MG63 (cell line): ENCODE measurements around the gene SRC. TPM values are rescaled to one million over a fixed set of nuclear protein-coding genes. Genes with fewer than 3 reads are reported as not detected.
A peak's percentile ranks its signal among the peaks of the same experiment; 100 is the strongest.

Experiments used
- DNase-seq: peaks from one replicate; pipeline ENCODE4 v3.0.0-alpha.2; 2020
- H3K27me3 ChIP-seq: fragments of 250-450 bp; sonication (Bioruptor Pico); 2 replicates; pipeline ENCODE4 v1.5.1; 2020; ENCODE audit warnings: mild to moderate bottlenecking, moderate library complexity
- H3K36me3 ChIP-seq: fragments of 250-450 bp; sonication (Bioruptor Pico); 2 replicates; pipeline ENCODE4 v1.5.1; 2020; ENCODE audit warnings: mild to moderate bottlenecking, moderate library complexity
- H3K4me3 ChIP-seq: fragments of 250-450 bp; sonication (Bioruptor Pico); 2 replicates; pipeline ENCODE4 v1.5.1; 2020; ENCODE audit warnings: mild to moderate bottlenecking, moderate library complexity
- H3K9me3 ChIP-seq: fragments of 250-450 bp; sonication (Bioruptor Pico); 2 replicates; pipeline ENCODE4 v1.5.1; 2020; ENCODE audit warnings: mild to moderate bottlenecking, moderate library complexity
- total RNA-seq: library from RNA; depleted of rRNA; stranded (reverse); fragments of >200 nt; shearing (Covaris generic); gene quantifications from 2 replicates; pipeline ENCODE4 v1.2.3, GENCODE V29; 2014; ENCODE audit warnings: low replicate concordance

Gene SRC
- total RNA-seq, 1 experiment from 2014 or later: 33.0 TPM

GRCh38 chr20:37379967-37380828 is 34.3 kb downstream of the SRC start:
- peaks cover 49% of the 10 kb centered on the region for H3K36me3 ChIP-seq
- H3K9me3 ChIP-seq: no peaks in the 10 kb centered on the region
- DNase-seq: no peak
- no peaks in the 10 kb centered on the region for H3K27me3 ChIP-seq
- H3K4me3 ChIP-seq: no peak overlapping the region

- Histone ChIP-seq H3K9me3 (no peaks in the 10 kb centered on the region), H3K4me3 (no peak overlapping the region), H3K36me3 (peaks cover 46% of the 10 kb centered on the region), H3K27me3 (no peaks in the 10 kb centered on the region)
- DNase-seq: no peak
Measured at GRCh38 chr20:37380864-37381579, 35.1 kb downstream of the SRC start.

GRCh38 chr20:37381621-37382471 is 35.9 kb downstream of the SRC start:
- Histone ChIP-seq H3K9me3 (no peaks in the 10 kb centered on the region), H3K36me3 (peaks cover 43% of the 10 kb centered on the region), H3K4me3 (no peak overlapping the region), H3K27me3 (no peaks in the 10 kb centered on the region)
- no peak for DNase-seq

GRCh38 chr20:37382482-37383120 is 36.7 kb downstream of the SRC start:
- Histone ChIP-seq H3K9me3 (no peaks in the 10 kb centered on the region), H3K4me3 (no peak overlapping the region), H3K27me3 (no peaks in the 10 kb centered on the region), H3K36me3 (peaks cover 40% of the 10 kb centered on the region)
- DNase-seq: no peak

GRCh38 chr20:37383229-37383989 is 37.5 kb downstream of the SRC start:
- no peaks in the 10 kb centered on the region for H3K27me3 ChIP-seq
- H3K36me3 ChIP-seq: peaks cover 40% of the 10 kb centered on the region
- H3K4me3 ChIP-seq: no peak overlapping the region
- no peaks in the 10 kb centered on the region for H3K9me3 ChIP-seq
- peak; percentile 70 for DNase-seq

GRCh38 chr20:37384683-37385174 is 38.8 kb downstream of the SRC start:
- H3K4me3 ChIP-seq: no peak overlapping the region
- H3K36me3 ChIP-seq: peaks cover 40% of the 10 kb centered on the region
- peak; percentile 36 for DNase-seq

GRCh38 chr20:37385176-37385575 is 39.2 kb downstream of the SRC start:
- H3K36me3 ChIP-seq: peaks cover 44% of the 10 kb centered on the region
- DNase-seq: no peak
- H3K4me3 ChIP-seq: no peak overlapping the region
- H3K27me3 ChIP-seq: no peaks in the 10 kb centered on the region
- H3K9me3 ChIP-seq: no peaks in the 10 kb centered on the region

More at GRCh38 chr20:37384683-37385174, 38.8 kb downstream of the SRC start:
- H3K9me3 ChIP-seq: no peaks in the 10 kb centered on the region
- no peaks in the 10 kb centered on the region for H3K27me3 ChIP-seq

- Histone ChIP-seq H3K27me3 (no peaks in the 10 kb centered on the region), H3K9me3 (no peaks in the 10 kb centered on the region), H3K36me3 (peaks cover 48% of the 10 kb centered on the region), H3K4me3 (no peak overlapping the region)
- DNase-seq: no peak
Measured at GRCh38 chr20:37385659-37386504, 39.9 kb downstream of the SRC start.

GRCh38 chr20:37386505-37387251 is 40.7 kb downstream of the SRC start:
- H3K4me3 ChIP-seq: no peak overlapping the region
- no peaks in the 10 kb centered on the region for H3K27me3 ChIP-seq
- DNase-seq: no peak
- no peaks in the 10 kb centered on the region for H3K9me3 ChIP-seq
- H3K36me3 ChIP-seq: peaks cover 46% of the 10 kb centered on the region

GRCh38 chr20:37387519-37388269 is 41.8 kb downstream of the SRC start:
- DNase-seq: no peak
- no peaks in the 10 kb centered on the region for H3K27me3 ChIP-seq

GRCh38 chr20:37388831-37389230 is 42.9 kb downstream of the SRC start:
- Histone ChIP-seq H3K27me3 (no peaks in the 10 kb centered on the region), H3K4me3 (no peak overlapping the region), H3K9me3 (no peaks in the 10 kb centered on the region)

More at GRCh38 chr20:37387519-37388269, 41.8 kb downstream of the SRC start:
- Histone ChIP-seq H3K9me3 (no peaks in the 10 kb centered on the region), H3K36me3 (peaks cover 44% of the 10 kb centered on the region), H3K4me3 (no peak overlapping the region)

GRCh38 chr20:37389241-37389747 is 43.4 kb downstream of the SRC start:
- DNase-seq: no peak
- Histone ChIP-seq H3K9me3 (no peaks in the 10 kb centered on the region), H3K36me3 (peaks cover 44% of the 10 kb centered on the region), H3K27me3 (no peaks in the 10 kb centered on the region), H3K4me3 (no peak overlapping the region)

More at GRCh38 chr20:37388831-37389230, 42.9 kb downstream of the SRC start:
- peaks cover 44% of the 10 kb centered on the region for H3K36me3 ChIP-seq
- no peak for DNase-seq

GRCh38 chr20:37389844-37390275 is 43.9 kb downstream of the SRC start:
- no peaks in the 10 kb centered on the region for H3K27me3 ChIP-seq
- peaks cover 43% of the 10 kb centered on the region for H3K36me3 ChIP-seq
- DNase-seq: no peak
- no peak overlapping the region for H3K4me3 ChIP-seq
- no peaks in the 10 kb centered on the region for H3K9me3 ChIP-seq
